ENCODE measurements around the gene BLOC1S4.

Gene BLOC1S4

GRCh38 chr4:6692379-6692778, 23.6 kb upstream of the BLOC1S4 start:
- DNase-seq = no peak

GRCh38 chr4:6692806-6693205, 23.2 kb upstream of the BLOC1S4 start:
- no peak for DNase-seq

- DNase-seq = no peak
Observed at GRCh38 chr4:6693231-6694176, 22.5 kb upstream of the BLOC1S4 start, which contains the start of gene S100P. S100P (plus strand) TSS chr4:6693878; CDS start chr4:6693933, 55 bp downstream.

- DNase-seq = no peak
Observed at GRCh38 chr4:6694177-6694901, 21.6 kb upstream of the BLOC1S4 start.

GRCh38 chr4:6695660-6696610, 20.0 kb upstream of the BLOC1S4 start:
- no peak for DNase-seq

- no peak for DNase-seq
Observed at GRCh38 chr4:6696611-6697010, 19.4 kb upstream of the BLOC1S4 start.

GRCh38 chr4:6697131-6697530, 18.8 kb upstream of the BLOC1S4 start:
- DNase-seq = no peak

- DNase-seq = no peak
Observed at GRCh38 chr4:6699388-6699787, 16.6 kb upstream of the BLOC1S4 start.

- DNase-seq = no peak
Observed at GRCh38 chr4:6699903-6700302, 16.1 kb upstream of the BLOC1S4 start.

- DNase-seq = no peak
Observed at GRCh38 chr4:6701371-6701770, 14.6 kb upstream of the BLOC1S4 start.

- DNase-seq = no peak
Observed at GRCh38 chr4:6702761-6703160, 13.2 kb upstream of the BLOC1S4 start.

GRCh38 chr4:6703786-6704185, 12.2 kb upstream of the BLOC1S4 start:
- no peak for DNase-seq

- no peak for DNase-seq
Observed at GRCh38 chr4:6705646-6706045, 10.3 kb upstream of the BLOC1S4 start.

- DNase-seq = no peak
Observed at GRCh38 chr4:6706173-6706572, 9.8 kb upstream of the BLOC1S4 start.

- DNase-seq = peak; percentile 97
Observed at GRCh38 chr4:6709230-6710114, 6.5 kb upstream of the BLOC1S4 start, which contains the start of gene MRFAP1L1. MRFAP1L1 (minus strand) TSS chr4:6709865; CDS start chr4:6709629, 236 bp downstream.

- DNase-seq = no peak
Observed at GRCh38 chr4:6710282-6710681, 5.7 kb upstream of the BLOC1S4 start.

GRCh38 chr4:6710996-6711395, 5.0 kb upstream of the BLOC1S4 start:
- no peak for DNase-seq

- DNase-seq = no peak
Observed at GRCh38 chr4:6714954-6715353, 1.0 kb upstream of the BLOC1S4 start.

GRCh38 chr4:6715704-6716017, 313 bp upstream of the BLOC1S4 start:
- DNase-seq = no peak

GRCh38 chr4:6716958-6717655, 1.1 kb downstream of the BLOC1S4 start:
- DNase-seq = no peak

All from right forelimb (tissue), 1 donor.